ENCODE results near the gene TMEM11.
A peak's percentile ranks its signal among the peaks of the same experiment; 100 is the strongest.

The TMEM11 gene, protein sequence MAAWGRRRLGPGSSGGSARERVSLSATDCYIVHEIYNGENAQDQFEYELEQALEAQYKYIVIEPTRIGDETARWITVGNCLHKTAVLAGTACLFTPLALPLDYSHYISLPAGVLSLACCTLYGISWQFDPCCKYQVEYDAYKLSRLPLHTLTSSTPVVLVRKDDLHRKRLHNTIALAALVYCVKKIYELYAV

GRCh38 chr17:21214015-21214776 lies at the start of gene TMEM11:
Gene TMEM11 (minus strand): TSS chr17:21214161. CDS start chr17:21214152, 9 bp downstream.
- peak; percentile 85 to 90 for DNase-seq (ENCODE audit: low read depth in 2 of 2)

DNA sequence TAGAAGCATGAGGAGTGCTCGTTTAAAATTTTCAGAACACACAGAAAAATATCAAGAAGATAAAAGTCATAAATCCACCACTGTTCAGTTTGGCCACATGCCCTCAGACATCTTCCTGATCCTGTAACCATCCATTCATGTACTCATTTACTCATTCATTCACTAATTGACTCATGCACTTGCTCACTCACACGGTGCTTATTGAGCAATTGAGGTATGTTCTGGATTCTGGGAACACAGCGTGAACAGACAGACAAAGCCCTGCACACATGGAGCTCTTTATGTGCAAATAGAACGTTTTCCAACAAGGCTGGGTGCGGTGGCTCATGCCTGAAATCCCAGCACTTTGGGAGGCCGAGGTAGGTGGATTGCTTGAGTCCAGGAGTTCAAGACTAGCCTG lies 49.4 kb upstream of the TMEM11 start:
- no peak for DNase-seq (ENCODE audit: low read depth in 2 of 2)

GRCh38 chr17:21262259-21262993 lies 48.5 kb upstream of the TMEM11 start:
- DNase-seq (ENCODE audit: low read depth in 2 of 2) = no peak

- DNase-seq (ENCODE audit: low read depth in 2 of 2) = no peak
These were observed 44.6 kb upstream of the TMEM11 start for GRCh38 chr17:21258593-21258992.

DNA sequence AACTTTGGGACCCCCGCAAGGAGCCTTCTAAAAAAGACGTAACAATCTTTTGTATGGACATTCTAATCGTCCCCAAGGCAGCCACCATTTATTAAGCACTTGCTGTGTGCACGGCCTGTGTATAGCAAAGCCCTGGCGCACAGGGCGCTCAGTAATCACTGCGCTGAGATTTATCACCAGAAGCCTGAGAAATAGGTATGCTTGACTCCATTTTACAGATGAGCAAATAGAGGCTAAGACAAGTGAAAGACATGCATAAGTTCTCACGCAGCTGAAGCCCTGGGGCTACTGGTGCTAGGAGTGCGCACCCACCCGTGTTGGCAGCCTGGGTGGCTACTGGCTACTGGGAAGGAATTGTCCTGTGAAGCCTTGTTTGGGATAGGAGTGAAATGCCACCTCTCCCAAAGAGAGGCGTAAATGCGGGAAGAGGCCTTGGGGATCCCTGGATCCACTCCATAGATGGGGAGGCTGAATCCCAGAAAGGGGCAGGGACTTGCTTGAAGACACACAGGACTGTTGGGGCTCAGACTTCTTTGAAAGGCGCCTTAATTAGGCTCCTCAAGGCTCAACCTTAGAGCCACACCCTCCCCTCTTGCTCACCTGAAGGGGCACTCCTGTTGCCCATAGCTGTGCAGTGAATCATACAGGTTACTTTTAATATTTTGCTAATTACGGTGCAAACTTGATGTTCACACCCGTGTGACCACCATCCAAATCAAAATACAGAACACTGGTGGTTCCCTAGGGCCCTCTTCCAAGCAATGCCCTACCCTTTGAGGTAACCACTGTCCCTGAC lies 39.9 kb upstream of the TMEM11 start:
- no peak for DNase-seq (ENCODE audit: low read depth in 2 of 2)

DNA sequence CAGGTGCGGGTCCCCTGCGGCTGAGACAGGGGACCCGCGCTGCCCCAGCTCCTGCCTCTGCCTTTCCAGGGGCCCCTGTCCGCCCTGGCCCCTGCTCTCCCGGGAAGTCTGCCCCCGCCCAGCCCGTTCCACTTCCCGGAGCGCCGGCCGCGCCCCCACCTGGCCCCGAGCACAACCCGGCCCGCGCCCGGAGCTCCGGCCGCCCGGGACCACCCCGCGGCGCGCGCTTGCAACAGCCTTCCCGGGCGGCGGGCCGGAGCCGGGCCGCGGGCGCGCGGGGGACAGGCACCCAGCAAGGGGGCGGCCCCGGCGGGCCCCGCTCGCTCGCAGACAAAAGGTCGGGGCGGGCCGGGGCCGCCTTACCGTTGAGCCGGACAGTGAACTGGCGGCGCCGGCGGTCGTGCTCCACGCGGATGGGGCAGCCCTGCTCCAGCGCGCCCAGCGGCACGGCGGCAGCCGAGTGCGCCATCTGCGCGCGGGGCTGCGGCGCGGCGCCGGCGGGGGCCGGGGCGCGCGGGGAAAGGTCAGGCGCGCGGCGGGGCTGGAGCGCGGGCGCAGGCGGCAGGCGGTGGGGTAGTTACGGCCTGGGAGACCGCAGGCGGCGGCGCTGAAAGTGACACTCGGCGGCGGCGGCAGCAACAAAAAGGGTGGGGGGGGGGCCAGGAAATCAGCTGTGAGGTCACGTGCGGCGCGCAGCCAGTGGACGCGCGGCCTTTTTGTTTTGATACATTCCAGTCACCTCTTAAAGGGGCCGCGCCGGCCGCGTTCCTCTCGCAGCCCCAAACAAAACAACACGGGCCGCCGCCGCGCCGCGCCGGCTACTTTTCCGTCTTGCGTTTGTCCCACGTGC lies 39.1 kb upstream of the TMEM11 start, which contains the start of gene NATD1:
Gene NATD1 (minus strand): TSS at position 615 of the 850 bp plus-strand sequence. CDS start 146 bp downstream, at position 469.
- DNase-seq (ENCODE audit: low read depth in 2 of 2) = peak; percentile 53 to 61

- DNase-seq (ENCODE audit: low read depth in 2 of 2) = no peak
These were observed 38.4 kb upstream of the TMEM11 start for GRCh38 chr17:21252289-21252795.

- DNase-seq (ENCODE audit: low read depth in 2 of 2) = no peak
These were observed 37.5 kb upstream of the TMEM11 start for GRCh38 chr17:21251337-21252010.

- no peak for DNase-seq (ENCODE audit: low read depth in 2 of 2)
These were observed 36.9 kb upstream of the TMEM11 start for GRCh38 chr17:21250854-21251253.

GRCh38 chr17:21249920-21250703 lies 36.2 kb upstream of the TMEM11 start:
- DNase-seq (ENCODE audit: low read depth in 2 of 2) = no peak

GRCh38 chr17:21249086-21249795 lies 35.3 kb upstream of the TMEM11 start:
- DNase-seq (ENCODE audit: low read depth in 2 of 2) = no peak

- no peak for DNase-seq (ENCODE audit: low read depth in 2 of 2)
These were observed 34.5 kb upstream of the TMEM11 start for GRCh38 chr17:21248500-21248899.

- no peak for DNase-seq (ENCODE audit: low read depth in 2 of 2)
These were observed 33.7 kb upstream of the TMEM11 start for GRCh38 chr17:21247552-21248258.

DNA sequence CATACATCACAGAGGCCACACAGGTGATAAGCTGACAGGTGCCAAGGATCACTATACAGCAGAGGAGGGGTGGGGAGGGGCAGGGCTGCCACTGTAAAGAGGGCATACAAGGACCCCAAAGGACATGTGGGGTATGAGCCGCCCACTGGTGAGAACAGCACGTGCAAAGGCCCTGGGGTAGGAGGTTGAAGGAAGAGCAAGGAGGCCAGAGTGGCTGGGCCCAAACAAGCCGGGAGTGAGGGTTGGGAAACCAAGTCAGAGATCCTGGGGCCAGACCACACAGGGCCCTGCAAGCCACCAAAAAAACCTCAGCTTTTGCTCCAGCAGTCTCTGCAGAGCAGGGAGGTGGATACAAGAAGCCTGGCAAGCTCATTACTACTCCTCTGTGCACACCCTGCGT lies 32.7 kb upstream of the TMEM11 start:
- no peak for DNase-seq (ENCODE audit: low read depth in 2 of 2)

DNA sequence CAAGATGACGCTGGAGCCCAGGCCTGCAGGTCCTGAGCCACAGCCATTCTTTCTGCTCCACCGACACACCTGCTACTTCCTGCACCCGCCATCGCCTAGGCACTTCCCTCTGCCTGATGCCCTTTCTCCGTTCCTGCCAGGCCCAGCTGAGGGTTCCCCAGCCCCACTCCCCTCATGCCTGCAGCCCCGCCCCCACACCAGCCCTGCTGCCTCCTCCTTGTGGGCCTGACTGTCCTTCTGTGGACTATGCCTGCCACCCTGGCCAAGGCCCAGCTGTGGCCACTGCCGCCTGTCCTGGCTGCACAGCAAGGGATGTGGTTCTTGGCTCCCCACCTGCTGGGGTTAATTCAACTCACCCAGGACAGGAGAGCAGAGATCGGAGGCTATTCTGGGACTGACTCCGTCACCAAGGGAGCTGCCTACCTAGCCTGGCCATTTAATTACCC lies 31.7 kb upstream of the TMEM11 start:
- DNase-seq (ENCODE audit: low read depth in 2 of 2) = no peak

DNA sequence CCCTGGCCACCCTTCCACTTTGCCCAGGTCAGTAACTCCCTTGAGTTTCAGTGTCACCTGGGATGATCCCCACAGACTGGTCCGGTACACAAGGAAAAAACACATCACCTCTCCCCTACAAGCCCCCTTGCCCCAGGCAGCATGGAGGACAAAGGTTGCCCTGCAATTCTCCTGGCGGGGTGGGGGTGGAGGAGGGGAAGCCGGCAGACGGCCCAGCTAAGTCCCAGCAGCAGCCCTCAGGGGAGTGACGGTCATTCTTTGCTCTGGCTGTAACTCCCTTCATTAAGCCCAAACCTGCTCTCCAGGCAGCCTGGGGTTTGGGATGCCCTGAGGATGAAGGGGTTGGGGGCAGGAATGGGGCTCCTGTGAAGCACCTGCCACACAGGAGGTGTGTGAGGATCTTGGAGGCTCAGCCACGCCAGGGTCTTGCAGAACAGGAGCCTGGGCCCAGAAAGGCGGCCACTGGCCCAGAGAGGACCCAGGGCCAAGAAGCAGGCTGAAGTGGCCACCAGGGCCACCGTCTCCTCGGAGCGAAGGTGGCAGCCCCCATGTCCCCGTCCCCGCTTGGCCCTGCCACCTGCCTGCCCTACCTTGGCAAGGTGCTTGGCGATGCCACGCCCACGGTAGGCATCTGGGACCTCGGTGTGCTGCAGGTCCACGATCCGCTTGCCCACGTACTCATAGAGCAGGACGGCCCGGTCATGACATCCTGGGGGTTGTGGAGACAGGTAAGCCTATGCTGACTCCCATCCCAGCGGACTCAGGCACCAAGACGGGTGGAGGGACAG lies 29.7 kb upstream of the TMEM11 start:
- no peak for DNase-seq (ENCODE audit: low read depth in 2 of 2)
